H1 (cell line): ENCODE measurements around the gene CACNA2D1. TPM values are rescaled to one million over a fixed set of nuclear protein-coding genes. Genes with fewer than 3 reads are reported as not detected.

Experiments used
- CTCF ChIP-seq, 3 experiments: IDR thresholded peaks; 1 replicate in 2 of 3; 2 replicates in 1 of 3; pipeline versions ENCODE4 v1.5.1 to v1.6.1; 2011; ENCODE audit warnings: low read length in 3 of 3, mild to moderate bottlenecking in 3 of 3, inconsistent platforms in 2 of 3, low read depth in 1 of 3, moderate library complexity in 1 of 3; ENCODE audit not compliant: insufficient read depth in 1 of 3; ENCODE audit errors: control extremely low read depth in 1 of 3
- KDM4A ChIP-seq: IDR thresholded peaks from one replicate; pipeline ENCODE4 v1.7.1; 2012; ENCODE audit warnings: low read depth, mild to moderate bottlenecking, moderate library complexity, low read length, inconsistent platforms; ENCODE audit not compliant: severe bottlenecking
- PHF8 ChIP-seq: fragments of 200-600 bp; sonication (generic); conservative IDR thresholded peaks from 2 replicates; pipeline ENCODE4 v1.7.1; 2012; ENCODE audit warnings: low read depth, mild to moderate bottlenecking, inconsistent platforms, low read length, moderate library complexity
- POLR2A ChIP-seq, 2 experiments: IDR thresholded peaks; 1 replicate in 1 of 2; 2 replicates in 1 of 2; pipeline ENCODE4 v1.6.1; 2011; ENCODE audit warnings: low read depth in 2 of 2, low read length in 2 of 2, mild to moderate bottlenecking in 2 of 2; ENCODE audit errors: control extremely low read depth in 1 of 2
- SIRT6 ChIP-seq: IDR thresholded peaks from one replicate; pipeline ENCODE4 v1.7.1; 2012; ENCODE audit warnings: low read length, inconsistent platforms
- TBP ChIP-seq: IDR thresholded peaks from 2 replicates; pipeline ENCODE4 v1.6.1; 2011; ENCODE audit warnings: low read depth, low read length, improper control_type of control experiment
- polyA plus RNA-seq, 7 experiments: library from polyadenylated mRNA; depleted of rRNA in 3 of 7; stranded (reverse) in 5 of 7; unstranded in 2 of 7; fragments of >200 nt in 5 of 7; fragments of 200-250 nt in 2 of 7; gene quantifications; 1 replicate in 5 of 7; 2 replicates in 1 of 7; 4 replicates in 1 of 7; pipeline versions ENCODE4 v1.2.1 to v1.2.3, GENCODE V29; 2011 to 2013; ENCODE audit warnings: missing spikeins in 2 of 7, mixed read lengths in 2 of 7
- total RNA-seq: library from RNA; stranded (reverse); fragmentation: NEBNext Ultra II Directional; extraction: Animal tissue kit (Norgen Biotek cat#: 25700); gene quantifications from 2 replicates; pipeline ENCODE4 v1.2.1, GENCODE V29; 2021

CACNA2D1 gene
- total and polyA plus RNA-seq, 2 of the 8 experiments (the other 6 are each of a cell fraction or from before 2014, with no cell fraction given) = 4.3 to 27.3 TPM

- TF ChIP-seq POLR2A (IDR thresholded peaks at IDR 0.05; ENCODE audit: control extremely low read depth in 1 of 2, low read depth in 2 of 2, low read length in 2 of 2) (0 out of 3 replicates have a peak, but pooled peaks of 1 of the 2 experiments have one; percentile 11), PHF8 (0 out of 2 replicates have a peak, but pooled peaks have one; percentile 20), TBP (no peak), CTCF (IDR thresholded peaks at IDR 0.05; ENCODE audit: control extremely low read depth in 1 of 3, insufficient read depth in 1 of 3, low read depth in 1 of 3, low read length in 3 of 3) (peak in 1 of 3 experiments; percentile 6; a peak in 1 of 4 replicates), SIRT6 (no peak), KDM4A (peak; percentile 68)
Measured at GRCh38 chr7:82444220-82444909, 788 bp upstream of the CACNA2D1 start (continued).
